Colon (tissue), 2 donors: Measurements from ENCODE around the gene ZDHHC11.

ENCODE experiments used
- FAIRE-seq: peaks from 2 replicates; lab custom pipeline; 2012; peaks lifted over from hg19 to GRCh38; lab: Jason Lieb, UNC
- donor health status: control.
- donor health status: control.

ZDHHC11 gene

GRCh38 chr5:850511-851006 lies at the start of gene ZDHHC11:
Gene ZDHHC11 (minus strand): TSS chr5:850986. CDS start chr5:850602, 384 bp downstream.
- FAIRE-seq, result no peak

GRCh38 chr5:893711-894110 lies 42.9 kb upstream of the ZDHHC11 start:
- no peak for FAIRE-seq

GRCh38 chr5:893137-893506 lies 42.3 kb upstream of the ZDHHC11 start:
- no peak for FAIRE-seq

DNA sequence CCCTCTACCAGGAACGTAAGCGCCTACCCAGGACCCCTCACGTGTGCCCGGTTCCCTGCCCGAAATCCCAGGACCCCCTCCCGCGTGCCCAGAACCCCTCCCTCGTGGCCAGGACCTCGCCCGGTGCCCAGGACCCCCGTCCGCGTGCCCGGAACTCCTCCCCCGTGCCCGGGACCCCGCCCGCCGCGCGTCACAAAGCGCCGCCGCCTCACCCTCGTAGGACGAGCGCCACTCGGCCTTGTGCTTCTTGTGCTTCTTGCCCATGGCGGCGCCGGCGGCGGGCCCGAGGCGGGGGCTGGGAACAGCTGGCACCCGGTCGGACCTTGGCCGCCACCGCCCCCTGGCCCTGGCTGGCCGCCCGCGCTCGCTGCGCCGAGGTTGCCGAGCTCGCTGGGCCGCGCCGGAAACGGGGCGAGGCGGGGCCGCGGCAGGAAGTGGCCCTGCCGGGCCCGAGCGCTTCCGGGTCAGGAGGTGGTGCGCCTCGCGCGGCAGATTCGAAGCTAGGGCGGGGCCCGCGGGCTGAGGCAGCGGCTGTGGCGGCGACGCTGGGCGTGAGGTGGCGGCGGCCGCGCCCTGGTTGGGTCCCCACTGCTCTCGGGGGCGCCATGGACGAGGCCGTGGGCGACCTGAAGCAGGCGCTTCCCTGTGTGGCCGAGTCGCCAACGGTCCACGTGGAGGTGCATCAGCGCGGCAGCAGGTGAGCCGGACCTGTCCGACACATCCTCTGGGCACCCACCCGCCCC lies 41.8 kb upstream of the ZDHHC11 start, which contains the start of the genes BRD9 and TRIP13:
Gene BRD9, minus strand, starts transcription at position 408 of the 743 bp plus-strand sequence. Its CDS starts 144 bp downstream, at position 264.
Gene TRIP13, plus strand, starts transcription at position 491 of the 743 bp plus-strand sequence. Its CDS starts 115 bp downstream, at position 606.
- FAIRE-seq, result no peak

DNA sequence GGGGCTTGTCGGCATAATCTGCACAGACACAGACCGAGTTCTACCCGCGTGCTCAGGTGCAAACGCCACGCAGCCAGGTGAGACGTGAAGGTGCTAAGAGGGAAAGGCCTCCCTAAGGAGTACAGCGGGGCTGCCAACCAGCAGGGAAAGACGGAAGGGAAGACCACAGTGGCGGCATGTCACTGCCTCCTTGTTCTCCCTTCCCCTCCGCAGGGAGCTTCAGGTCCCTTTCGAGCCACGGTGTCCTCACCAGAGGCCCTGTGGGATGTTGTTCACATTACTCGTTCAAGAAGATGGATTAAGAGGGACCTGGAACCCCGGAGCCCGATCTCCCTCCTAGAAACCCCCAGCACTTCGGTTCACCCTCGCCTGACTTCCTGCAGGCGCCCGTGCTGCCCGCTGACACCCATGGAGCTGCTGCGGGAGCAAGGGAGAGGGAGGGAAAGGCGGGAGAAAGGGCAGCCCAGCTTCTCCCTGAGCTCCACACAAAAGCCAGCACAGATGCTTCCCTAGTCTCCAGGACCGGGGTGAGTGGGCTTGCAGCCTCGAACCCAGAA lies 41.1 kb upstream of the ZDHHC11 start:
- FAIRE-seq, result no peak

- no peak for FAIRE-seq
Observed at GRCh38 chr5:891117-891836, 40.5 kb upstream of the ZDHHC11 start.

- no peak for FAIRE-seq
Observed at GRCh38 chr5:889075-889710, 38.4 kb upstream of the ZDHHC11 start.

GRCh38 chr5:888638-889035 lies 37.9 kb upstream of the ZDHHC11 start:
- FAIRE-seq, result no peak

- FAIRE-seq, result no peak
Observed at GRCh38 chr5:887947-888637, 37.3 kb upstream of the ZDHHC11 start.

DNA sequence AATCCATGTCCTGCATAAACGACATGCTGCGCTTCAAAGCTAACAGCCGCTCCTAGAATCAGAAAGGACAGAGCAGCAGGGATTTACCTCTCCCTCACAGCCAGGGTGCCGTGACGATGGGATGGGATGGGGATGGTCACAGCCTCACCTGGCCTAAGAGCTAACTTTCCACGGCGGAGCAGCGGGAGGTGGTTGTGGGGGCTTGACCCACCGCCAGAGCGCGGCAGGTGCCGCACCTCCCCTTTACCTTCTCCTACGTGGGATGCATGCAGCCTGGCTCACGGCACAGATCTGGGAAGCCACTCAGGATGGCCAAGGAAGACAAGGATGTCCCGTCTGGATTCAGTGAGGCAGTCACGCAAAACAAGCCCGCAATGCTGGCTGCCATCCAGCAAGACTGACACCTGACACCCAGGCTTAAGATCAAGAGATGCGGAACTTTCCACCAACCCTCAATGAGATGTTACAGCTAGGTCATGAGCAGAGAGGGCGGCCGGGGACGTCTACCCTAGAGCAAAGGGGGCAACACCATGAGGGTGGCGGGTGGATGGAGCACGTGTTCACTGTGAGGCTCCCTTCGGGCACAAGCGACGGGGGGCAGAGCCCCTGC lies 36.0 kb upstream of the ZDHHC11 start:
- FAIRE-seq, result no peak

- no peak for FAIRE-seq
Observed at GRCh38 chr5:886036-886435, 35.2 kb upstream of the ZDHHC11 start.

- no peak for FAIRE-seq
Observed at GRCh38 chr5:885529-885928, 34.7 kb upstream of the ZDHHC11 start.

- FAIRE-seq, result no peak
Observed at GRCh38 chr5:885127-885442, 34.3 kb upstream of the ZDHHC11 start.

GRCh38 chr5:884345-885126 lies 33.8 kb upstream of the ZDHHC11 start:
- no peak for FAIRE-seq

DNA sequence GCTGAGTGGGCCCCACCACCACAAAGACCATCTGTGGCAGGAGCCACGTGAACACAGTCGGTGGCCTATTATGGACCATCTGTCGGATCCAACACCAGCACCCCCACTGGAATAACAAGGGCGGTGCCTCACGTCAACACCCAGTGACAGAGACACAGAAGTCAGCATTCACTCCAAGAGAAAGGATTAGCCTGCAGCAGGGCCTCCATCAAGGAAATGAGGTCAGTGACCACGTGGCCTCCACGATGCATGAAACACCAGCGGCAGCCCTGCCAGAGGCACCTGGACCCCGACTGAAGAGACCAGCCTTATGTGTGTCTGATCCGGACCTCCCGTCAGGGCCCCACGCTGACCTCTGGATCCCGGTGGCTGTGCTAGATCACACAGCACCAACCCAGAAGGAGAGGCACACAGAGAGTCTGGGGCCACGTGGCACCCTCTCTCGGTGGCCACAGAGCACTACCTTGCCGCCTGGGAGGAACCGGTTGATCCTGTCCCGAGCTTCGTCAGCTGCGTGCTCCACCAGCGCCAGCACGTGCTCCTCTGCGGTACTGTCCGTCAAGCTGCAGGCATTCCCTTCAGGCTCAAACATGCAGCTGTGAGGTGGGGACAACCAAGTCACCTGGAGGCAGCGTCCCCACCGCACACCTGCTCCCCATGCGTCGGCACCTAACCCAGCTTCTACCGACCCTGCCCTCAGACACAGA lies 32.8 kb upstream of the ZDHHC11 start:
- no peak for FAIRE-seq

- no peak for FAIRE-seq
Observed at GRCh38 chr5:882253-883183, 31.7 kb upstream of the ZDHHC11 start.

GRCh38 chr5:881551-881935 lies 30.8 kb upstream of the ZDHHC11 start:
- no peak for FAIRE-seq

DNA sequence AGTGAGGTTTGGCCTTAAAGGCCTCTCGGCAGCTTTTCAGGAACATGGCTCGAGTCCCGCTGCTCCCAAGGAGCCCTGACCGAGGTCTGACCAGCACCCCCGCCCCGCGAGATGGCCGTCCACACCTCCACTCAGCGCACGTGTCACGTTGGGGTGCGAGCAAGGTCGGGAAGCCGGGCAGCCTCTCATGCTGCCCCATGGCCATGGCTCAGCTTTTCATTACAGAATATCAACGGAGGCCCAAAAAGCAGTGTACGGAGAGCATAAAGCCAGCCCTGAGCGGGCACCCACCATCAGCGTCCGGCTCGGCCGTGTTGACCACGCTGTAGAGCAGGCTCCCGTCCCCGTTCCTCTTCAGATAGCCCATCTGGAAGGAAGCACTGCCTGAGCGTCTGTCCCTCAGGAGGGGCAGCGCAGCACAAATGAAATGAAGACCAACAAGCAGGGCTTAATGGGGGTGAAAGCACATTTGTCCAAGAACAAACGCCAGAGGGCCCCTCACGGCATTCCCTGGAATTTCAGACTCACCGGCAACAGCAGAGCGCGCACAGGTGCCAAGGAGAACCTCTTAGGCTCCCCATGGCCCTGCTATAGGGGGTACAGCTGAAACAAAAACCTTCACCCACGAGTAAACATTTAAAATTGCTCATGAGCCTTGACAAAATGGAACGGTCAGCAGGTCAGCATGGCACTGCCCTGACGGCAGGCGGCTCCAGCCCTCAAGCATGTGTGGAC lies 30.2 kb upstream of the ZDHHC11 start:
- no peak for FAIRE-seq
